ENCODE results near the gene PSPC1.
"Not testable (repeated sequence)": the region's sequence is repeated elsewhere in the genome, so short reads cannot be mapped to it uniquely, and the experiment has no call there.

PSPC1 gene

DNA sequence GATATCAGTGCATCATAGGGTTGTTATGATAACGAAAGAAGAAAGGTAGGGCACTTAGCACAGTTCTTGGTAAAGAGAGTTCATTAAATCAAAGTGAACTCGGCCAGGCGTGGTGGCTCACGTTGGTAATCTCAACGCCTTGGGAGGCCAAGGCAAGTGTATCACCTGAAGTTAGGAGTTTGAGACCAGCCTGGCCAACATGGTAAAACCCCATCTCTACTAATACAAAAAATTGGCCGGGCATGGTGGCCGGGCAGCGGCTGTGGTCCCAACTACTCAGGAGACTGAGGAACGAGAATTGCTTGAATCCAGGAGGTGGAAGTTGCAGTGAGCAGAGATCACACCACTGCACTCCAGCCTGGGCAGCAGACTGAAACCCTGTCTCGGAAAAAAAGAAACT lies 19.1 kb downstream of the PSPC1 start:
- DNase-seq, result no peak

- no peak for DNase-seq
These were observed 23.1 kb downstream of the PSPC1 start for GRCh38 chr13:19759669-19760068.

- no peak for DNase-seq
These were observed 40.1 kb downstream of the PSPC1 start for GRCh38 chr13:19742643-19743042.

- no peak for DNase-seq
These were observed 44.7 kb downstream of the PSPC1 start for GRCh38 chr13:19737844-19738557.

GRCh38 chr13:19726611-19727010 lies 56.1 kb downstream of the PSPC1 start:
- DNase-seq, result no peak

- no peak for DNase-seq
These were observed 57.4 kb downstream of the PSPC1 start for GRCh38 chr13:19725320-19725719.

DNA sequence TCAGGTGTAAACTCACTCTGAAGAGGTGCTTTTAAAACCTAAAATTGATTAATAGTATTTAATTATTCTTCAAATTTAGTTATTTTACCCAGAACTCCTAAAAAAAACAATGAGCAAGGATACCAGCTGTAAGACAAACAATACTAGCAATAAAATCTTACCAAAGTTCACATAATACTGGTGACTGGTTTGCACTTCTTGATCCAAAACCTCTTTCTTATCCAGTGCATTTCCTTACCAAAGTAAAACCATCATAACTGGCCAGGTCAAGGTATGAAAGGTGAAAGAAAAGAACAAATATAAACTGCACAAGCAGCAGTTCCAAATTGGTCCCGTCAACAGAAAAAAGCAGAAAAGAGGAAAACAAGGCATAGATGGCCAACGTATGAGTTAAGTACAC lies 62.7 kb downstream of the PSPC1 start:
- DNase-seq, result no peak

- DNase-seq, result no peak
These were observed 69.4 kb downstream of the PSPC1 start for GRCh38 chr13:19713186-19713965.

DNA sequence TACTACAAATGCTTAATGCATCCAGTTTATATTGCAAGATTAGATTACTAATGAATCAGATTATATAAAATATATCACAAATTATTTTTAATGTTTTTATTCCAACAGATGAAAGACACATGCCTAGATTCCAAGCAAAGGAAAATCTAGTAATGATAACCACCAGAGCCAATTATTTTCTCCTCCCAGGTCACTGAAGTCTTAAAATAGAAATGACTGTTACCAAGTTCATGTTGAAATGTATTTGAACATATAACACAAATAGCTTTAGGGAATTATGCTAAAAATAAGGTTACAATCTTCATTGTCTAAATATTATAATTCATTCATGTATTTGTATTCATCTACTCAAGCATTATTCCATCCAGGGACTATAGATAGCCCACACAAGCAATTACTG lies 73.0 kb downstream of the PSPC1 start:
- DNase-seq, result not testable (repeated sequence)

DNA sequence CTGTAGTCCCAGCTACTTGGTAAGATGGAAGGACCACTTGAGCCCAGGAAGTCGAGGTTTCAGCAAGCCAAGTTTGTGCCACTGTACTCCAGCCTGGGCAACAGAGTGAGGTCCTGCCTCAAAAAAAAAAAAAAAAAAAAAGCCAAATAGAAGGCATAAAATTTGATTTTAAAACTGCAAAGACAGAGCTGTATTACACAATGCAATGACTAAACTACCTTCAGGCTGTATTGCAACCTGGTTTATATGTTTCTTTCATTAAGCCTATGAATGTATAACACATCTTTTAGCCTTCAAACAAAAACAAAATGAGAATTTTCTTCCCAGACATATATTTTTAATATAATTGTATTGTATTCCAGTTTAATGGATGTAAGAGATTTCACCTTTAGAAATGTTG lies 73.7 kb downstream of the PSPC1 start:
- not testable (repeated sequence) for DNase-seq

DNA sequence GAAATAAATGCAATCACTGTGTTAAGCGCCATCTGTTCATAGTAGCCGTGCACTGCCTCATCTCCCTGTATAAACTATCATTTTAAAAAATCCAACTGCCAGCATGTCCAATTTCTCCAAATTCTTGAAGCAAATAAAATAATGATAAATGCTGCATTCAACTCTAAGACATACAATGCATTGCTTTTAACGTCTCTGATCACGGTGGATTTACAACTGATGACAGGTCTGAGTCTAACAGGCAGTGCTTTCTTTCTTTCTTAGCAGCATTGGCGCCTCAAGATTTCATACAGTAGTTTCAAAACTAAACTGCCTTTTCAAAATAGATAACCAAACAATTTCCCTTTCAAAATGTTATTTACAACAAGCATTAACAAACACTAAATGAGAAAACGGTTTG lies 78.5 kb downstream of the PSPC1 start:
- not testable (repeated sequence) for DNase-seq

DNA sequence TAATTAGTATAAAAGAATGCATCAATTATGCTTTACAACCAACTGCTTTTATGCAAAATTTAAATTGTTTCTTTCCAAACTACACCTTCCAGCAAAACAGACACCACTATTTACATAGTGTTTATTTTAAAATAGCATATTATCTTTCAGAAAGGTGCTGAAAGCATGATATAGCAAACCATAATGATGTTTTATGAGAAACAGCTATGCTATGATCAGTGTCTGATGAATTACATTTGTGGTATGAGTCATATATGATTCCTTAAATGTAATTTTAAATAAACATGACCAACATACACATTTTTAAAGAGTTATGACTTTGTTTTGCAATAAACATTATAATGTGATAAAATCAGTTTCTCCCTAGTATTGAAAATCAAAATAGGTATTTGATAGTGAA lies 81.1 kb downstream of the PSPC1 start:
- not testable (repeated sequence) for DNase-seq

- not testable (repeated sequence) for DNase-seq
These were observed 81.8 kb downstream of the PSPC1 start for GRCh38 chr13:19700963-19701362.

DNA sequence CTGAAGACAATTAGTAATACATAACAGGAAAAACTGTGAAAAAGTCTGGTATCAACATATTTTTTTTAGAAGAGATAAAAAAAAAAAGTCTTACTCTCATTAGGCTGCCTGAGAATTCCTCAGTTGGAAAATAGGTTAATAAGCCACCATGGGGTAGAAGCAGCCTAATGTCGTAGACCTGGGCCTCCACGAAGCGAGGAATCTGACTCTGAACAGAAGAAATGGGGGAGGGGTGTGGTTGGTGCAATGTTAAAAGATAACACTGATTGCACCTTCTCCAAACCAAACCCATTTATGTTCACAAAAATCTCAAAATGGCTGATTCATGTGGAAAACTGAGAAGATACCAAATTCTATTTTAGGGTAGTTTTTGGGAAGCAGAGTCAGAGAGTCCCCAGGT lies 86.9 kb downstream of the PSPC1 start:
- no peak for DNase-seq

DNA sequence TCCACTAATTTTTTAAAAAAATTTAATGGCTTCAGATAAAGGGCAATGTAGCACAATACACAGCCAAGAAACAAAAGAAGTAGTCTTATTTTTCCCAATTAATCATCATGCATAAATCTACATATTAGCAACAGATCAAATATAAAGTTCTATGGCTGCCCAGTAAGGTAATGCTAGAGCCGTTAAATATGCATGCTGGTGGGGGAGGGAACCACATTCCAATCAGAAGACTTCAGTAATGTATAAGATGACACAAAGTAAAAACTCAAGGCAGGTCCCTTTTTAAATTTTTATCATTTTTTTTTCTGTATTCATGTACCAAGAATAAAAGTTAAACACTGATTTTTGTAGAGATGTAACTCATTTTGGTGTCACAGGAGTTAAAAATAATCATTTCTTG lies 87.3 kb downstream of the PSPC1 start:
- DNase-seq, result no peak

DNA sequence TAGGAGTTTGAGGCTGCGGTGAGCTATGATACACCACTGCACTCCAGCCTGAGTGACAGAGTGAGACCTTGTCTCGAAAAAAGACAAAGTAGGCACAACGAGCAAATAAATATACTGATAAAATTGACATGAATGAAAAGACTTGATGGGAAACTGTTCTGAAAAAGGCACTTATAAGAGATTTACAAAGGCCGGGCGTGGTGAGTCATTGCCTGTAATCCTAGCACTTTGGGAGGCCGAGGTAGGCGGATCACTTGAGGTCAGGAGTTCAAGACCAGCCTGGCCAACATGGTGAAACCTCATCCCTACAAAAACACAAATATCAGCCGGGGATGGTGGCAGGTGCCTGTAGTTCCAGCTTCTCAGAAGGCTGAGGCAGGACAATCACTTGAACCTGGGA lies 91.3 kb downstream of the PSPC1 start:
- DNase-seq, result not testable (repeated sequence)

GRCh38 chr13:19685437-19685836 lies 97.3 kb downstream of the PSPC1 start:
- DNase-seq, result no peak

GRCh38 chr13:19685034-19685433 lies 97.7 kb downstream of the PSPC1 start:
- no peak for DNase-seq

DNA sequence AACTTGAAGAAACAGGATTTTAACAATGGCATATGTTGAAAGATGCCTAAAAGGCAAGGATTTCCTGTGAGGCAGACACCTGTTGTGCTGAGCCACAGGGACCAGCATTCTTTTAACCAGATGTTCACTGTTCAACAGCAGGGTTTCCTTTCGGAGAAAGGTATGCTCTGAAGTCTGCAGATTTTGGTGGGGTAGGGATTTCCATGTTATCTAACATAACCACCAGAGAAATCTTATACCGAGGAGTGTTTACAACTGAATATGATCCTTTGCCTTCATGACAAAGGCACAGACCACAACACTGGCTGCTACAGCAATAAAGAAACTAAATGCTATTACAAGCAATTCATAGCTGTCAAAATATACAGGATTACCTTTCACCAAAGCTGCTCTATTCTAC lies 101.2 kb downstream of the PSPC1 start:
- DNase-seq, result no peak

DNA sequence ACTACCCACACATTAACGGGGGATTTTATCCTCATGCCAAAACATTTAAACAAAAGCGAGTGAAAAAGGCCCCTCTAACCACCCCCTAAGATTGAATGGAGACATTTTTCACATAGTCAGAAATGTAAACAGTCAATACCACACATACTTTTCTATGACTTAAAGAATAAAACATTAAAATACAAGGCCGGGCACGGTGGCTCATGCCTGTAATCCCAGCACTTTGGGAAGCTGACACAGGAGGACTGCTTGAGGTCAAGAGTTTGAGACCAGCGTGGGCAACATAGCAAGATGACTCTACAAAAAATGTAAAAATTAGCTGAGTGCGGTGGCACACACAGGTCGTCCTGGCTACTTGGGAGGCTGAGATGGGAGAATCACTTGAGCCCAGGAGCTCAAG lies 102.0 kb downstream of the PSPC1 start:
- no peak for DNase-seq

GRCh38 chr13:19676168-19676567 lies 106.6 kb downstream of the PSPC1 start:
- no peak for DNase-seq

GRCh38 chr13:19674898-19675297 lies 107.8 kb downstream of the PSPC1 start:
- DNase-seq, result no peak

GRCh38 chr13:19673473-19674430 lies 109.0 kb downstream of the PSPC1 start:
- DNase-seq, result no peak
